Ramos (cell line): ENCODE measurements around the gene MALRD1.

Experiments used
- in situ Hi-C: fragments of 300-500 bp; cut with MboI; formaldehyde crosslinking; loops from one replicate; pipeline ENCODE4 v1.14.3; 2022; ENCODE audit warnings: low sequenced_read_pairs; ENCODE audit not compliant: unreplicated experiment

The MALRD1 gene

DNA sequence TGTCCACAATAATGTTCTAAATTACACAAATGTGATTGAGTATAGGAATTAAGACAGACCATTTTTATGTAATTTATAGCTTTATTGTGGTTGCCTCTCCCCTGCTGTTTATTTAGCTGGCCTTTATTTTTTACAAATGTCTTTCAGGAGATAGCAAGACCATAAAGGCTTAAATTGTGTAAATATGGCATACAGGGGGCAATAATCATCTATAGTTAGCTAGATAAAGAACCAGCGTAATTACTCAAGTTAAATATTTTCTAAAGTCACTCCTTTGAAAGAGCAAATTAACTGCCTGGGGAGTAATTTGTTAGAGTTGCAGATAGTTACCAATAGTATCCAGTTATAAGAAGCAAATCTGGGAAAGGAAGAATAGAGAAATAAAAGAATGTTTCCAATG is at the start of gene MALRD1:
Gene MALRD1, plus strand, starts transcription at position 313 of the 400 bp plus-strand sequence. CDS start 138 bp downstream, outside the sequence.
- in situ Hi-C loops, result no loop called here

DNA sequence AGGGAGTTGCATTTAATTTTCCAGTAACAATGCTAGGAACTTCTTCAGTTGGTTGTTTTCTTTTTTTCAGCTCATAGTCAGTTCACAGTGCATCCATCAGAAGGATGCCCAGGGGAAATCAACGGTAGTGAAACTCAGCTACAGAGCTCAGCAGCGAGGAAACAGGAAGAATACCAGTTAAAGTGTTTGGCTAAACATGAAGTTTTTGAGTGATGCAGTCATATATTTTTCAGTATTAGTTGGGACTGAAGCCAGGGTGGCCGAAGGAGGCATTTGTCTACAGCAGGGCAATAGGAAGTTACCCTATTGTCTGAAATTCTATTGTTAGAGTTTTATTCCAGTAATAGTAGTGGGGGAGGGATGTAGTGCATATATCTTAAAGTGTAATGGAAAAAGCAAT is 45.3 kb upstream of the MALRD1 start:
- in situ Hi-C loops, result no loop called here

DNA sequence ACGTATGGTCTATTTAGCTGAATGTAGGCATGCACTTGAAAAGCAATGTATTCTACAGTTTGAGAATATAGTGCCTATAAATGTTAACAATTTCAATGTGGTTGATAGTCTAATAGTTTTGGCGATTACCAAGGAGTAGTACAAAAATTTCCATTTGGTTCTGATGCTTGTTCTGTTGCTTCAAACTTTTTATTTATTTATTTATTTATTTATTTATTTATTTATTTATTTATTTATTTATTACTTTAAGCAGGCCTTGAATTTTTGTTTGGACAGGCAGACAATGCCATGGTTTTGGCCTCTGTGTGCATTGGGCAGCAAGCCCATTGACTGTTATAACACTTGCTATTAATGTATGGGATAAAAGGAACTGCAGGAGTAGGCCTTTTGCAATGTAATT is 36.5 kb upstream of the MALRD1 start:
- in situ Hi-C loops, result no loop called here

DNA sequence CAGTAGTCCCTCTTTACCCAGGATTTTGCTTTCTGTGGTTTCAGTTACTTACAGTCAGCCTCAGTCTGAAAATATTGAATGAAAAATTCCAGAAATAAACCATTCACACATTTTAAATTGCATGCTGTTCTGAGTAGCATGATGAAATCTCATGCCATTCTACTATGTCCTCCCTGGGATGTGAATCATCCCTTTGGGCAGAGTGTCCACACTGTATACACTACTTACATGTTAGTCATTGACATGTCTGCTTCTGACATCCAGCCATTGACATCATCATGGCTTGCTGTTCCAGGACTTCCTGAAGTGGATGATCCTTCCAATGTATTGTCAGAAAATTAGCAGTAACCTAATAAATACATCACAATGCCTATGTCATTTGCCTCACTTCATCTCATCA is 34.6 kb upstream of the MALRD1 start:
- in situ Hi-C loops, result no loop called here

DNA sequence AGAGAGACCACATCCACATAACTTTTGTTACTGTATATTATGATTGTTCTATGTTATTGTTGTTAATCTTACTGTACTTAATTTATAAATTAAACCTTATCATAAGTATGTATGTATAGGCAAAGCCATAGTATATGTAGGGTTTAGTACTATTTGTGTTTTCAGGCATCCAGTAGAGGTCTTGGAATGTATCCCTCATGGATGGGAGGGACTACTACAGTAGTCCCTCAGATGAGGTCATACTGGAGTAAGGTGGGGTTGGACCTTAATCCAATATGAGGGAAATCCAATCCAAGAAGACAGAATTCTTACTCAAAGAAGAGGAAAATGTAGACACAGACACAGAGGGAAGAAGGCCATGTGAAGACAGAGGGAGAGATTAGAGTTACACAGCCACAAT is 34.1 kb upstream of the MALRD1 start:
- in situ Hi-C loops, result no loop called here

DNA sequence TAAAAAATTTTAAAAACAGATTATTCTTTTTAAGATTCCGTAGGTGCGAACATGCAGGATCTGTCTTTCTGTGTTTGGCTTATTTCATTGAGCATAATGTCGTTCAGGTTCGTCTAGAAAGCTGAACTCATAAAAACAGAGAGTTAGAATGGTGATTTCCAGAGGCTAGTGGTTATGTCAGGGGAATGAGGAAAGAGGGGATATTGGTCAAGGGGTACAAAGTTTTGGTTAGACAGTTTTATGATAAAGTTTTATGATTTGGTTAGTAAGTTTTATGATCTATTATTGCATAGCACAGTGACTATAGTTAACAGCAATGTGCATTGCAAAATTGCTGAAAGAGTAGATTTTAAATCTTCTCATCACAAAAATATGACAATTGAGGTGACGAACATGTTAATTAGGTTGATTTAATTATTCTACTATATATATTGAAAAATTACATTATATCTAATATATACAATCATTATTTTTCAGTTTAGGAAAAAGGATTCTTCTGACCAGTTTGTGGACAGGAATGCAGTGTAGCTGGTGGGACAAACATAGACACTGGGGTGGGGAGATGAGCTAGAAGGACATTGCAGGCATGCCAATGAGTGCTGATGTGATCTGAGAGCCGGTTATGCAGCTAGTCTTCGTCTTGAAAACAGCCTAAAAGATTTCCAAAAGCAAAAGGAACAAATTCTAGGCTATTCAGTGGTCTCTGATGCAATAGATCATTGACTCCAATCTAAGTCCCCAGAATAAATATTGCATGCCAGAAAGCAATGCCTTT is 31.3 kb upstream of the MALRD1 start:
- in situ Hi-C loops, result no loop called here

DNA sequence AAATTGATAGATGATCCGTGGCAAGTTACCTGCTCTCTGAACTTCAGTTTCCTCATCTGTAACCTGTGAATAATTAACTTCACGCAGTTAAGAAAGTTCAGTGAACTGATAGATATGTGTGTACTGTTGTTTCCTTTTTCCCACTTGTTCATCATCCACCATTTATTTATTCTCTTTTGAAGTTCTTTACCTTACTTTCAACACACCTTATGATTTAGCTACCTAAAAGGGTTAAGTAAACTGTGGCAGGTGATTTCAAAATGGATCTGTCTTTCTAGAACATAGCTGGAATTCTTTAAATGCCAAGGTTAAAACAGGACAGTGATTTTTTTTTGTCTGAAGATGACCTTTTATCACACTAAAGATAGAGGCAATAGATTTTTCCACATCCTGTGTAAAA is 27.4 kb upstream of the MALRD1 start:
- in situ Hi-C loops, result no loop called here

DNA sequence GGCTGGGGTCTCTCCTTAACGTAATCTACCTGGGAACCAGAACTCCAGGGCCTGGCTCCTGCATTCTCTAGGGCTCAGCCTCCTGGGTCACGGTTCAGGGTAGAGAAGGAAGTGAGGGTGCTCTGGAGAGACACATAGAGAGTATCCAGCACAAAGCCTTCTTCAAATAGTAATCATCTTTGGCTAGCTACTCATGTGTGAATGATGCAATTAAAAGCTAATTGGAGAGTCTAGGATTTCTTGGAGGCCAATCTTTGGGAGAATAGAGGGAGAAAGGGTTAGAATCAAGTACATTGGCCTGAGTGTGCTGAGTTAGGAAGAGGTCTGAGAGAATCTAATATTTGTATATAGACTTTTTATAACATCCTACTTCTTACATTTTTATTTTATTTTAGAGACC is 24.0 kb upstream of the MALRD1 start:
- in situ Hi-C loops, result no loop called here

DNA sequence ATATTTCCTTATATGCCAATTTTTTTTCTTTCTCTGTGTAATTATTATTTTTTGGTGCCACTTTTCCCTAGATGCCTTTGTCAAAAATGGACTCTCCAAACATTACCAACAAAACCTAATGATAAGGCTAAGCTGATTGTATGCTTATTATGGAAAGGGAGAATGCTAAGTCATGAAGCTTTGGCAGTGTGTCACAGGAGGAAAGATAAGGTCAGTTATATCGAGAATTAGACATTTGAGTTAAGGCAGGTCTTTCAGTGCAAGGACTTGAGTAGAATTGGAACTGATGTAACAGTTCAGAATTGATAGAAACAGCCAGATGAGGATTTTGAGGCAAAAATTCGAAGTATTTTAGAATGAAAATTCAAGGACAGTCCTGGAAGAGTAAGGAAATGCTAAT is 16.8 kb upstream of the MALRD1 start:
- in situ Hi-C loops, result no loop called here

DNA sequence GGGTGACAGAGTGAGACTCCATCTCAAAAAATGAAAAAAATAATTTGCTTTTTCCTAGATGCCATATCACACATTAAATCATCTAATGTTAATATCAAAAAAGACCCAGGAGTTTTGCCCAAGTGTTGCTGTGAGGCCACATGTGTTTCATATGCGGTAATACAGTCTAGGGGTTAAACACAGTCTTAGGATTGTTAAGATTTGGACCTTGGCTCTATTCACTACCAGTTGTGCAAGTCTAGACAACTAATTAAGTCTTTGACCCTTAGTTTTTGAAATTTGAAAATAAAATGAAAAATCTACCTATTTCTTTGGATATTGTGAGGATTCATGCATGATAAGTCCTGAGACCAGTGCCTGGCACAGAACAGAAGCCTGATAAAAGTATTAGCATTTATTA is 14.9 kb upstream of the MALRD1 start:
- in situ Hi-C loops, result no loop called here

DNA sequence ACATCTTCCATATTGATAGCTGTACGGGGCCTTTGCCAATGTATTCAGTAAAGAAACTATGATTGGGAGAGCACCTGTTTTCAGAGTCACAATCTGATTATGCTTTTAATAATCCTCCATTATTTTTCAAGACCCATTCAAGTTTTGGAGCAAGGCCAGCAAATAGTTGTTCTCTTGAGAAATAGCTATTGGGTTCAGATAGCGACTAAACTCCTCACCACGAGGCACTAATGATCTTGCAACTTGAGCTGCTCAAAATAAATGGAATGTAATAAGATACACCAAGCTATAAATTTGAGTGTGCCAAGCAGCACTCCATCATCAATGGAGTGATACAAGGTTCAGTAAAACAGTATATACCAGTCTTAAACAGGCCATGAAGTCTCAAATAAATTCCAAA is 7.4 kb upstream of the MALRD1 start:
- in situ Hi-C loops, result no loop called here

DNA sequence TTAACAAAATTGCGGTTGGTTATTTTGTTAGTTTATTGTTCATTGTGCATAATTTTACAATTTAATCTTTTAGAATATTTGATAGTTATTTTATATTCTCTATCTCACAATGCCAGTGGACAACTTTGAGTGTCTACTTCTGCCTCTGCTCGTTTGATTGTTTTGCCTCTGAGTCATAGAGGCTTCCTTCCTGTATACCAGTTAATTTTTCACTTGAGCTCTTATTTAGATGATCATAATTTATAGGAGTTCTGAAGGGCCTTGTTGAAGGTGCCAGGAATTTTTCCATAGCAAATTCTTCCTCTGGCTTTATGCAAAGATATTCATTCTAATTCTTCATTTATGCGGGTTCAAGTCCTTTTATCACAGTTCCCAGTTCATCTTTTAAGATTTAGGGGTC is 5.2 kb upstream of the MALRD1 start:
- in situ Hi-C loops, result no loop called here

DNA sequence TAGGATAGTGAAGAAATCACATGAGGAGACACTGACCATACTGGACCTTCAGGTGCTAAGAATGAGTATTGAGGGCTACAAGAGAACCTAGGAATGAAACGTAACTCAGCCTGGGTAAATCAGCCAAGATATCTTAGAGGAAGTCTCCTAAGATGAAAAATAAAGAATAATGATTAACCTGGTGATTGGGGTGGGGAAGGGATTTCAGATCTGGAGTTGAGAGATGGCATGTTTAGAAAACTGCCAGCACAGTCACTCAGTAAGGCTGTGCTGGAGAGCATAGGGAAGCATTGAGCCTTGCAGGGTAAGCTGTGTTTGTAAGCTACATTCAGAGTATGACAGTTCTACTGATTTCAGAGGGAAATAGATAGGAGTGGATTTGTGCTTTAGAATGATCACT is 1.9 kb upstream of the MALRD1 start:
- in situ Hi-C loops, result no loop called here

DNA sequence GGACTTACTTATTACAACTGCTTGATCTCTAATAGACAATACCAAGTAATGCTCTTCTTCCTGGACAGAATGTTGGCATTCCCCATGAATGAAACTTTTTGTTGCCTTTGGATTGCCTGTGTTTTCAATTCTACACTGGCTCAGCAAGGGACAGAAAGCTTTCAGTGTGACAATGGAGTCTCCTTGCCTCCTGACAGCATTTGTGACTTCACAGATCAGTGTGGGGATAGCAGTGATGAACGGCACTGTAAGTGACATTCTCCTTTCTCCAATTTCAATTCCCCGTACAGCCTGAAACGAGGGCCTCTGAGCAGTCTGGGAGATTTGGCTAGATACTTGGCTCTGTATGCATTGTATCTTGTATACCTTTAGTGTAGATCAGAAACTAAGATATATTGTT is 290 bp downstream of the MALRD1 start:
- in situ Hi-C loops, result no loop called here

DNA sequence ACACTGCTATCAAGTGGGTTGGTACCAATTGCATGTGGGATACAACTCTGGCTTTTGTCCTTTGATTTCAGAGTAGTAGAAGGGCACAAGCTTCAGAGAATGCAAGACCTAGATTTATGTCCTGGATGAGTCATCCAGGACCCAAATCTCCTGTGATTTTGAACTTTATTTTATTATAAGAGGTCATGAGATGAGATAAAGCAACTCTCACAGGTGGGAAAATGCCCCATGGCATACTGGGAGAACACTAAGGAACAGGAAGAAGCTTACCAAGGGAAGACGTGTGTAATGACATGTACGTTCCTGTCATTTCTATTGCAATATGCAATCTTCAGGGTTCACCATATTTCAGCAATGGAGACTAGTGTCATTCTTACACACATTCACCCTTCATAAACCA is 966 bp downstream of the MALRD1 start:
- in situ Hi-C loops, result no loop called here

DNA sequence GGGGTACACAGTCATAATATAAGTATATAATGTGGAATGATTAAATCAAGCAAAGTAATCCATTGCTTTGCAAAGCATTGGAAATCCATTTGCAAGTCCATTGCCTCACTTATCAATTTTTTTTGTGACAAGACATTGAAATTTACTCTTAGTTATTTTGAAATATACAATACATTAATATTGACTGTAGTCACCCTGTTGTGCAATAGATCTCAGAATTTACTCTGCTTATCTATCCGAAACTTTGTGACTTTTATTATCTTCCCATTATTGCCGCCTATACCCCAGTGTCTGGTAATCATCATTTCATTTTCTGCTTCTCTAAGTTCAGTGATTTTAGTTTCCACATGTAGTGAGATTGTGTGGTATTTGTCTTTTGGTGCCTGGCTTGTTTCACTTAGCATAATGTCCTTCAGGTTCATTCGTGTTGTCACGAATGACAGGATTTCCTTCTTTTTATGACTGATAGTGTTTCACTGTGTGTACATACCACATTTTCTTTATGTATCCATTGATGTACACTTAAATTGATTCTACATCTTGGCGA is 5.8 kb downstream of the MALRD1 start:
- in situ Hi-C loops, result no loop called here

DNA sequence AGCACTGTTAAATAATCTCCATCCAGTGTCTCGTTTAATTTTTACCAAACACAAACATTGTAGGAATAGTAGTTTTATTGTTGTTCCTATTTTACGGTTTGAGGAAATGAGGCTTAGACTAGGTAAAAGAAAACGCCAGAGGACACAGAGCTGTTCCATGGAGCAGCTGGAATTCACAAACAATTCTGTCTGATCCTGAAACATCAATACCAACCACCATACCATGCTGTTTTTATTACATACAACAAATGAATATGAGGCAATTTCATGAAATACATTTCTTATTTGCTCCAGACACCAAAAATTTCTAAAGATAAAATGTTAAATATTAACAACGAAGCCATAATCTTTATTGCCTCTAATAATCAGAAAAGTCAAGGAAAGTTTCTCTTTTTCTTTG is 9.4 kb downstream of the MALRD1 start:
- in situ Hi-C loops, result no loop called here

DNA sequence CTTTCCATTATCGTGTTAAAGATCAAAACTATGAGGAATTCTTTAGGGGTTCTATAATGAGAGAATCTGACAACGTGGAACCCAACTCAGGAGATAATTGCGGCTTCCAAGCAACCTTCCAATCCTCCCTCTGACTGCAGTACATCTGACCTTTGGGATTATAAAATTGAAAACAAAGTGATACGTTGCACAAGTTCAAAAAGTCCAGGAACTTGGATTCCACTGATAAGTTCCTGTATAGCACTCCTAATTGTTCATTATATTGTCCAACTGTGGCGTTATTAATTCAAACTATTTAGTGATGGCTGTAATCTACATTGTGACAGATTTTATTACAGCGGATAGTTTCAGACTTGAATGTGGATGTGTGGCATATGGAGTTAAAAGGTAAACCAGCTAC is 15.4 kb downstream of the MALRD1 start:
- in situ Hi-C loops, result no loop called here

DNA sequence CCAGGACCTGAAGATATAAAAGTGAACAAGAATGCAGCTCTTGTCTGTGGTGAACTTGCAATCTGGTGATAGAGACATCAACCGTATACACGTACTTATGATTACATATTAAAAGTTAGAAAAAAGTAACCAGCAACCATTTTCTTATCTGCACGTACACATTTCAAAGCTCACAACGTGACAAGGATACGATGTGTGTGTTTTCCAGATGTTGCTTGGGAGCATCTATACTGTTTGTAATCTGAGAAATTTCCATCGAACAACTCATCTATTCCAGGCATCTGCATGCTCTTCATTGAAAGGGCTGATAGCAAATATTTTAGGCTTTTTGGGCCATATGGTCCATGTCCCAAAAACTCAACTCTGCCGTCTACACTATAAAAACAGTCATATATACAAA is 23.3 kb downstream of the MALRD1 start:
- in situ Hi-C loops, result no loop called here

DNA sequence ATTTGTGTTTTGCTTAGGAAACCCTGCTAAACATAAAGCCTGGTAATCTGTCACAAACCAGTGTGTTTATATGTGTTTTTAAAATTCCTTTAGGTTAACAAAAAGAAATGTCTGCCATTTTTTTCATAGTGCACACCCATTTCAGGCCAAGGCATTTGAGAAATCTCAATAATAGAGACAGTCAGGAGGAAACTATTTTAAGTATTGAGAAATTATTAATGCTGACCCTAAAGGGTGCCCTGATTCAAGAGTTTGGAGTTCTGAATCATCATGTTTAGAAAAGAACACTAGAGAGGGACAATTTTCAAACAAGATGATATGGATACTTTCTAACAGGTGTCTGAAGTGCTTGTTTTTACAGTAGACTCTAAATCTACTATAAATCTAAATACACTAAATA is 28.7 kb downstream of the MALRD1 start:
- in situ Hi-C loops, result no loop called here

DNA sequence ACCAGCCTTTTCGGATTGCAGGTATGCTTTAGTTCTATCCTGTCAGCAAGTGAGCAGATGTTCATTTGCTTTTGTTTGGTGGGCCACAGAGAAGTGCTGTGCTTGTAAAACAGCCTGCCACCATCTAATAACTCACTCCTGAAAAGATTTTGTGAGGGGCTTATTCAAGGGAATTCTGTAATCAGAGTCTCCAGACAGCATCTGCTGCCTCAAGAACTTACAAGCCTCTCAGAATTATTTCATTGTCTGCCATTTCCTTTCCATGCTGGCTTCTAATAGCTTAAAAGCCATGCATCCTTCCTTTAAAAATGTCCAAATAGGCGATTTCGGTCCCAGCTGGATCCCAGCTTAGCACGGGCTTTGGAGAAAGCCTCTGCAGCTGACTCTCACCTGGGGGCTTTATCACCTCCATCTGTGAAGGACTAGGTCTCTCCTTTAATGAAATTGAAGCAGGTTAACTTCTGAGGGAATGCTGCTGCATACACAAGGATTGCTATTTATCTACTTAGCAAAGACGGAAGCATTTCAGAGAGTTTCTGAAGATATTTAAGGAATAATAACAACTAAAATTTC is 48.0 kb downstream of the MALRD1 start:
- in situ Hi-C loops, result no loop called here

DNA sequence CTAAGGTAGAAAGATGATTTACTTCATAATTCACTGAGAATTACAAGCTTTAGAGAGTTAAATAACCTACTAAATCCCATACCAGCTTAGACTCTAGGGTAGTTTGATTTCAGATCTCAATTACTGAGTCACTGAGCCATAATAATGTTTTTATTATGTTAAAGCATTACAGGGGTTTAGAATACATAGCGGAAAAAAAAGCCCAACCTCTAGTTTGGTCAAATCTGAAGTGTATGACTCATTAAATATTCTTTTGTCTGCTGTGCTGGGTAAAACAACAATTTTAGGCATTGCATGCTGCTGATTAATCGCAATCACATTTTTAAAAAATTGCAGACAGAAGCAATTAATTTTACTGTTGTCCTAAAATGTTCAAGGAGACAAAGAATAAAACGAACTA is 48.5 kb downstream of the MALRD1 start:
- in situ Hi-C loops, result no loop called here
